ENCODE results near the gene ACTRT2.

ACTRT2 gene

DNA sequence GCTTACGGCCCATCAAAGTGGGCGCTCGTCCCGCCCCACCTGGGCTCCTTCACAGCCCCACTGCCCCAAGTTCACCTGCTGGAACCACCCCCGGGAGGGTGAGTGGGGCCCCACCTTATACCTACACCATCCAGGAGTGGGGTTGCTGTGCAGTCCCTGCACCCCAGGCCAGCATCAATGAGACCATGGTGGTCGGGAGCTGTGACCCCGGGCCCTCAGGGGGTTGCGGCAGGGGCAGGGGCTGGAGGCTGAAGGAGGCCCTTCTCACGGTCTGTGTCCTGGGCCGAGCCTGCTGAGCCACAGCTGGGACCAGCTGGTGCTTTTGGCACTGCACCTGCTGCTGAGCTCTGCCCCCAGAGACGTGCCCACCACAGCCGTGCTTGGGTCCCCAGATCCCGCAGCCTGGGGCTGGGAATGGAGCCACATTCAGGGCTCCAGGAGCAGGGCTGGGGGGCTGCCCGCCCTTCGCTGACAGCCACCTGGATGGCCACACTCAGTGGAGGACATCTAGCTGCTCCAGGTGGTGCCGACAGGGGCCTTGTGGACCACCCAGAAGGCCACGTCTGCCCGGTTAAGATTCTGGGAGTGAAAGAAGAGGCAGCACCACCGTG, 17.4 kb downstream of the ACTRT2 start:
- H2AFZ ChIP-seq (ENCODE audit: low read depth, low read length): no peak overlapping the region
- H3K27ac ChIP-seq (ENCODE audit: low read length): no peak overlapping the region
- no peak overlapping the region for H3K4me2 ChIP-seq (ENCODE audit: insufficient read depth, low read length)
- ATAC-seq (ENCODE audit: insufficient read depth, low read depth) (no peak), DNase-seq (no peak)
- H3K36me3 ChIP-seq (ENCODE audit: insufficient read depth, low read length): no peaks in the 10 kb centered on the region
- peaks cover 8% of the 10 kb centered on the region for H3K4me1 ChIP-seq (ENCODE audit: insufficient read depth, low read length)
- no peaks in the 10 kb centered on the region for H3K9me3 ChIP-seq (ENCODE audit: insufficient read depth, low read length, severe bottlenecking)
- no peak overlapping the region for H3K9ac ChIP-seq (ENCODE audit: low read depth, low read length)
- peaks cover 8% of the 10 kb centered on the region; the same call in 1 of the 2 replicates for H4K20me1 ChIP-seq (ENCODE audit: insufficient read depth, low read length)
- no peak overlapping the region for H3K4me3 ChIP-seq (ENCODE audit: low read depth in 1 of 2, low read length in 2 of 2)
- H3K79me2 ChIP-seq (ENCODE audit: insufficient read depth, low read length): no peaks in the 10 kb centered on the region
- no peak for TF ChIP-seq EZH2 (IDR thresholded peaks at IDR 0.05; ENCODE audit: borderline replicate concordance, low read depth, low read length, severe bottlenecking)
- TF ChIP-seq, protein P1, sequence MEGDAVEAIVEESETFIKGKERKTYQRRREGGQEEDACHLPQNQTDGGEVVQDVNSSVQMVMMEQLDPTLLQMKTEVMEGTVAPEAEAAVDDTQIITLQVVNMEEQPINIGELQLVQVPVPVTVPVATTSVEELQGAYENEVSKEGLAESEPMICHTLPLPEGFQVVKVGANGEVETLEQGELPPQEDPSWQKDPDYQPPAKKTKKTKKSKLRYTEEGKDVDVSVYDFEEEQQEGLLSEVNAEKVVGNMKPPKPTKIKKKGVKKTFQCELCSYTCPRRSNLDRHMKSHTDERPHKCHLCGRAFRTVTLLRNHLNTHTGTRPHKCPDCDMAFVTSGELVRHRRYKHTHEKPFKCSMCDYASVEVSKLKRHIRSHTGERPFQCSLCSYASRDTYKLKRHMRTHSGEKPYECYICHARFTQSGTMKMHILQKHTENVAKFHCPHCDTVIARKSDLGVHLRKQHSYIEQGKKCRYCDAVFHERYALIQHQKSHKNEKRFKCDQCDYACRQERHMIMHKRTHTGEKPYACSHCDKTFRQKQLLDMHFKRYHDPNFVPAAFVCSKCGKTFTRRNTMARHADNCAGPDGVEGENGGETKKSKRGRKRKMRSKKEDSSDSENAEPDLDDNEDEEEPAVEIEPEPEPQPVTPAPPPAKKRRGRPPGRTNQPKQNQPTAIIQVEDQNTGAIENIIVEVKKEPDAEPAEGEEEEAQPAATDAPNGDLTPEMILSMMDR (IDR thresholded peaks at IDR 0.05; ENCODE audit: borderline replicate concordance, extremely low read depth, low read length, poor library complexity, severe bottlenecking): no peak
- peaks cover 3% of the 10 kb centered on the region for H3K27me3 ChIP-seq (ENCODE audit: insufficient read depth, low read length, poor library complexity)

- no peaks in the 10 kb centered on the region for H3K36me3 ChIP-seq (ENCODE audit: insufficient read depth, low read length)
- H3K9ac ChIP-seq (ENCODE audit: low read depth, low read length): no peak overlapping the region
- TF ChIP-seq, protein P1 (IDR thresholded peaks at IDR 0.05; ENCODE audit: borderline replicate concordance, extremely low read depth, low read length, poor library complexity, severe bottlenecking): no peak
- TF ChIP-seq EZH2 (IDR thresholded peaks at IDR 0.05; ENCODE audit: borderline replicate concordance, low read depth, low read length, severe bottlenecking): no peak
- no peaks in the 10 kb centered on the region for H3K4me1 ChIP-seq (ENCODE audit: insufficient read depth, low read length)
- H3K79me2 ChIP-seq (ENCODE audit: insufficient read depth, low read length): no peaks in the 10 kb centered on the region
- DNase-seq (no peak), ATAC-seq (ENCODE audit: insufficient read depth, low read depth) (no peak)
- H3K4me2 ChIP-seq (ENCODE audit: insufficient read depth, low read length): no peak overlapping the region
- H4K20me1 ChIP-seq (ENCODE audit: insufficient read depth, low read length): peaks cover 4% of the 10 kb centered on the region; the same call in 1 of the 2 replicates
- H3K27me3 ChIP-seq (ENCODE audit: insufficient read depth, low read length, poor library complexity): peaks cover 3% of the 10 kb centered on the region
- H3K9me3 ChIP-seq (ENCODE audit: insufficient read depth, low read length, severe bottlenecking): no peaks in the 10 kb centered on the region
- H2AFZ ChIP-seq (ENCODE audit: low read depth, low read length): no peak overlapping the region
- H3K4me3 ChIP-seq (ENCODE audit: low read depth in 1 of 2, low read length in 2 of 2): no peak overlapping the region
- no peak overlapping the region for H3K27ac ChIP-seq (ENCODE audit: low read length)
Measured at GRCh38 chr1:3040004-3040403, 18.7 kb downstream of the ACTRT2 start.

- H2AFZ ChIP-seq (ENCODE audit: low read depth, low read length): no peak overlapping the region
- no peak overlapping the region for H3K9ac ChIP-seq (ENCODE audit: low read depth, low read length)
- no peaks in the 10 kb centered on the region for H3K36me3 ChIP-seq (ENCODE audit: insufficient read depth, low read length)
- peaks cover 3% of the 10 kb centered on the region for H3K27me3 ChIP-seq (ENCODE audit: insufficient read depth, low read length, poor library complexity)
- no peak for DNase-seq
- peaks cover 2% of the 10 kb centered on the region; the same call in 1 of the 2 replicates for H4K20me1 ChIP-seq (ENCODE audit: insufficient read depth, low read length)
- no peaks in the 10 kb centered on the region for H3K4me1 ChIP-seq (ENCODE audit: insufficient read depth, low read length)
- no peak overlapping the region for H3K27ac ChIP-seq (ENCODE audit: low read length)
- H3K9me3 ChIP-seq (ENCODE audit: insufficient read depth, low read length, severe bottlenecking): no peaks in the 10 kb centered on the region
- no peak overlapping the region for H3K4me3 ChIP-seq (ENCODE audit: low read depth in 1 of 2, low read length in 2 of 2)
- H3K79me2 ChIP-seq (ENCODE audit: insufficient read depth, low read length): no peaks in the 10 kb centered on the region
- H3K4me2 ChIP-seq (ENCODE audit: insufficient read depth, low read length): no peak overlapping the region
- TF ChIP-seq, protein P1 (IDR thresholded peaks at IDR 0.05; ENCODE audit: borderline replicate concordance, extremely low read depth, low read length, poor library complexity, severe bottlenecking): no peak
- no peak for TF ChIP-seq EZH2 (IDR thresholded peaks at IDR 0.05; ENCODE audit: borderline replicate concordance, low read depth, low read length, severe bottlenecking)
- no peak for ATAC-seq (ENCODE audit: insufficient read depth, low read depth)
Measured at GRCh38 chr1:3042481-3042880, 21.2 kb downstream of the ACTRT2 start.
